ENCODE results near the gene PRKCA. TPM values are rescaled to one million over a fixed set of nuclear protein-coding genes. Genes with fewer than 3 reads are reported as not detected.

The PRKCA gene
- total RNA-seq, 4 donors from 2014 or later: 24.5 to 61.9 (median 40.8) TPM

DNA sequence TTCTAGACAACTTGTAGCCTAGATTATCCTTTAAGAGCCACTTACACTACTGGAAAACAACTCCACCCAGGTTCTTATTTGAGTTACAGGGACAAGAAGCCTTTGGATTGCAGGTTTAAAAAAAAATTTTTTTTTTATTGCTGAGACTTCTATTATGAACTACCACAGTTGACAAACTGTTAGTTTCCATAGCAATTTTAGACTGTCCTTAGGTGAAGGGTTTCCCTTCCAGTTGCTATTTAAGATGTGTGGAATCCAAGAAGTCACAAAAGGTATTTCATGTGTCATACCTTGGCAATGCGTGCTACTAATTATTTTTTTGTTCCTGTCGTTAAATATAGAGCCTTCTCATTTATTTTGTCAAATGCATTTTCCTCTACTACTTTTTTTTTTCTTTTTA lies 253.2 kb downstream of the PRKCA start:
- WGBS: 46% methylated on average over 2 of the region's 2 CpGs
- no peak overlapping the region for H3K4me3 ChIP-seq
- H3K36me3 ChIP-seq: no peaks in the 10 kb centered on the region
- TF ChIP-seq, protein P1, sequence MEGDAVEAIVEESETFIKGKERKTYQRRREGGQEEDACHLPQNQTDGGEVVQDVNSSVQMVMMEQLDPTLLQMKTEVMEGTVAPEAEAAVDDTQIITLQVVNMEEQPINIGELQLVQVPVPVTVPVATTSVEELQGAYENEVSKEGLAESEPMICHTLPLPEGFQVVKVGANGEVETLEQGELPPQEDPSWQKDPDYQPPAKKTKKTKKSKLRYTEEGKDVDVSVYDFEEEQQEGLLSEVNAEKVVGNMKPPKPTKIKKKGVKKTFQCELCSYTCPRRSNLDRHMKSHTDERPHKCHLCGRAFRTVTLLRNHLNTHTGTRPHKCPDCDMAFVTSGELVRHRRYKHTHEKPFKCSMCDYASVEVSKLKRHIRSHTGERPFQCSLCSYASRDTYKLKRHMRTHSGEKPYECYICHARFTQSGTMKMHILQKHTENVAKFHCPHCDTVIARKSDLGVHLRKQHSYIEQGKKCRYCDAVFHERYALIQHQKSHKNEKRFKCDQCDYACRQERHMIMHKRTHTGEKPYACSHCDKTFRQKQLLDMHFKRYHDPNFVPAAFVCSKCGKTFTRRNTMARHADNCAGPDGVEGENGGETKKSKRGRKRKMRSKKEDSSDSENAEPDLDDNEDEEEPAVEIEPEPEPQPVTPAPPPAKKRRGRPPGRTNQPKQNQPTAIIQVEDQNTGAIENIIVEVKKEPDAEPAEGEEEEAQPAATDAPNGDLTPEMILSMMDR (IDR thresholded peaks at IDR 0.05): no peak
- TF ChIP-seq POLR2A (IDR thresholded peaks at IDR 0.05; ENCODE audit: low read depth) (no peak), EP300 (IDR thresholded peaks at IDR 0.05) (no peak), POLR2AphosphoS5 (IDR thresholded peaks at IDR 0.05) (no peak)
- H3K27ac ChIP-seq (replicated peaks in 1 of 4): peak overlapping the region in 2 of 4 donors; percentile 42 to 68
- H3K9me3 ChIP-seq: no peaks in the 10 kb centered on the region
- intact Hi-C loops (cut with DNase I): no loop called here
- no peaks in the 10 kb centered on the region for H3K27me3 ChIP-seq
- no peak for DNase-seq (ENCODE audit: extremely low spot score)
- H3K4me1 ChIP-seq: peaks cover 0 to 35% (median 26%) of the 10 kb centered on the region in 4 donors

DNA sequence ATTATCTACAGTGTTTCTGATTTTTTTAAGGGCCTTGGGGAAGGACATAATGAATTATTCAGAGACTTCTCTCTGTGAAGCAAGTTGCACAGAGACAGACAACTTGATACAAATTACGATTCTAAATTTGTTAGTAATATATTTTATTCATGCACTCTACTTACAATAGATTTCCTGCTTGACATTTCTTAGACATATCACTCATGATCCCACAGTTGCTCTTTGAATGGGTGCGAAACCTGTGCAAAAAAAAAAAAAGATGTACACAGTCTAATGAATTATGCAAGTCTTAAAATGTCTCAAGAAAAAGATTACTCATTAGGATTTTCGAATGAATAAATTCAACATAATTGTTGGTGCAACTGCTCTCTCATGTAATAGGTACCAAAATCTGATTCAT lies 254.8 kb downstream of the PRKCA start:
- TF ChIP-seq POLR2A (IDR thresholded peaks at IDR 0.05; ENCODE audit: low read depth): no peak
- TF ChIP-seq POLR2AphosphoS5 (IDR thresholded peaks at IDR 0.05): no peak
- TF ChIP-seq, protein P1 (IDR thresholded peaks at IDR 0.05): no peak
- TF ChIP-seq EP300 (IDR thresholded peaks at IDR 0.05): no peak
- intact Hi-C loops (cut with DNase I): no loop called here
- peaks cover 0 to 34% (median 25%) of the 10 kb centered on the region in 4 donors for H3K4me1 ChIP-seq

DNA sequence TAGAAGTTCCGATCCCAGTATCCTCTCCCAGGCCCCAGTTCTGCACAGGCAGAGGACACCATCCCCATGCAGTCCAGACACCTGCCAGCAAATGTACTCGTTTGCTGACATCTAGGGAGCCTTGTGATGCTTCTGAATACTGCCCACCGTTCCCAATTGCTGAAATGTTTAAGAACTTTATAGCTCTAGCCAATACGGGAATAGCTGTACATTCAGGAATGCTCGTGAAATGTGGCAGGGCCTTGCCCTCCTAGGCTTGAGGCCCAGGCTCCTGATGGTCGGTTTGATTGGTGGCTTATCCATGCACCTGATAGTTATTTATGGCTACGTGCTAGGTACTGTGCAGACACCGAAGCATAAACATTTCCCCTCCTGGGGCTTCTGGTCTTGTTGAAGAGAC lies 255.5 kb downstream of the PRKCA start:
- Histone ChIP-seq H3K4me3 (no peak overlapping the region), H3K36me3 (no peaks in the 10 kb centered on the region), H3K27ac (replicated peaks in 1 of 4) (no peak overlapping the region), H3K4me1 (peaks cover 0 to 34% (median 25%) of the 10 kb centered on the region in 4 donors), H3K9me3 (no peaks in the 10 kb centered on the region), H3K27me3 (no peaks in the 10 kb centered on the region)
- 89% methylated on average over 8 of the region's 8 CpGs for WGBS
- no peak for DNase-seq (ENCODE audit: extremely low spot score)
- intact Hi-C loops (cut with DNase I): no loop called here
- TF ChIP-seq POLR2AphosphoS5 (IDR thresholded peaks at IDR 0.05) (no peak), POLR2A (IDR thresholded peaks at IDR 0.05; ENCODE audit: low read depth) (no peak), EP300 (IDR thresholded peaks at IDR 0.05) (no peak)
- TF ChIP-seq, protein P1 (IDR thresholded peaks at IDR 0.05): no peak

More for the DNA sequence above, 254.8 kb downstream of the PRKCA start:
- no peak overlapping the region for H3K27ac ChIP-seq (replicated peaks in 1 of 4)
- H3K4me3 ChIP-seq: no peak overlapping the region
- WGBS: 93% methylated on average over 3 of the region's 3 CpGs
- no peaks in the 10 kb centered on the region for H3K27me3 ChIP-seq
- no peak for DNase-seq (ENCODE audit: extremely low spot score)
- no peaks in the 10 kb centered on the region for H3K9me3 ChIP-seq
- no peaks in the 10 kb centered on the region for H3K36me3 ChIP-seq

DNA sequence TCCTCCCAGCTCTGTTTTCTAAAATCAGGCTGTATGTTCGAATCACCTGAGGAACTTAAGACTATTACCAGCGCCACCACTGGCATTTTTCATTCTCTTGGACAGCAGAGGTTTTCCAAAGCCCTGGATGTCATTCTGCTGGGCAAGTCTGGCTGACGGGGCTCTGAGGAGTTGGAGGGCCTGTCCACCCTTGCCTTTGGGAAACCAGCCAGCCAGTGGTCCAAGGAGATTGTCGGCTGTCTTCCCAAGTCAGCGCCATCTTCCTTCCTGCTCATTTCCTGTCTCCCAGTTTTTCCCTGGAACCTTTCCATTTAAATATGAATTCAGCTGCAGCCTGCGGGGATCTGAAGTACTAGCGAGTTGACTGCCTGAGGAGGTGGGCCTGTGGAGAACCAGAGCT lies 258.3 kb downstream of the PRKCA start:
- Histone ChIP-seq H3K36me3 (no peaks in the 10 kb centered on the region), H3K4me1 (peaks cover 0 to 30% (median 17%) of the 10 kb centered on the region in 4 donors), H3K27ac (replicated peaks in 1 of 4) (peak overlapping the region in 1 of 4 donors; percentile 35), H3K27me3 (no peaks in the 10 kb centered on the region), H3K4me3 (no peak overlapping the region), H3K9me3 (no peaks in the 10 kb centered on the region)
- DNase-seq (ENCODE audit: extremely low spot score): no peak
- TF ChIP-seq, protein P1 (IDR thresholded peaks at IDR 0.05): no peak
- no peak for TF ChIP-seq POLR2A (IDR thresholded peaks at IDR 0.05; ENCODE audit: low read depth)
- TF ChIP-seq POLR2AphosphoS5 (IDR thresholded peaks at IDR 0.05): no peak
- TF ChIP-seq EP300 (IDR thresholded peaks at IDR 0.05): no peak
- intact Hi-C loops (cut with DNase I): loop anchor here (10.0 kb wide), 1 partner anchor 116 kb away; no protein-coding TSS in a partner anchor
- 90% methylated on average over 7 of the region's 7 CpGs for WGBS

DNA sequence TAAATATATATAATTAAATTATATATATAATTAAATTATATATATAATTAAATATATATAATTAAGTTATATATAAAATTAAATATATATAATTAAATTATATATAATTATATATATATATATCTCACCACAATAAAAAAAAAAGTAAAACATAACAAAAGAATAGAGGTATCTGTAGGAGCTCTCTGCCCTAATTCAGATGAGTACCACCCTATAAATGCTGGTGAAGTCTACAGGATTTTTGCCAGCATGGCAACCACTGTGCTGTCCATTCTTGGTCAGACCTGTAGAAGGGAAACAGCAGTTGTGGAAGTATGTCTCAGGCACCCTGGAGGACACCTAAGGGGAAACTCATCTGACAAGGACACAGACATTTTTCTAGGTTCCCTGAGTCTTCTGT lies 259.7 kb downstream of the PRKCA start:
- DNase-seq (ENCODE audit: extremely low spot score): no peak
- no peak overlapping the region for H3K27ac ChIP-seq (replicated peaks in 1 of 4)
- peaks cover 0 to 27% (median 18%) of the 10 kb centered on the region in 4 donors for H3K4me1 ChIP-seq
- intact Hi-C loops (cut with DNase I): loop anchor here (10.0 kb wide), 1 partner anchor 117 kb away; no protein-coding TSS in a partner anchor
- no peaks in the 10 kb centered on the region for H3K27me3 ChIP-seq
- no peak overlapping the region for H3K4me3 ChIP-seq
- TF ChIP-seq, protein P1 (IDR thresholded peaks at IDR 0.05): no peak
- no peak for TF ChIP-seq POLR2AphosphoS5 (IDR thresholded peaks at IDR 0.05)
- no peaks in the 10 kb centered on the region for H3K36me3 ChIP-seq
- no peaks in the 10 kb centered on the region for H3K9me3 ChIP-seq
